Limb (tissue), 2 donors: Measurements from ENCODE around the gene ATP6V0E2.
A peak's percentile ranks its signal among the peaks of the same experiment; 100 is the strongest.
"Not testable (repeated sequence)": the region's sequence is repeated elsewhere in the genome, so short reads cannot be mapped to it uniquely, and the experiment has no call there.

ENCODE experiments used
- DNase-seq, 2 donors: peaks; one replicate each; pipeline ENCODE4 v3.0.0-alpha.2; 2016; ENCODE audit errors: extremely low spot score in 2 of 2

The ATP6V0E2 gene

DNA sequence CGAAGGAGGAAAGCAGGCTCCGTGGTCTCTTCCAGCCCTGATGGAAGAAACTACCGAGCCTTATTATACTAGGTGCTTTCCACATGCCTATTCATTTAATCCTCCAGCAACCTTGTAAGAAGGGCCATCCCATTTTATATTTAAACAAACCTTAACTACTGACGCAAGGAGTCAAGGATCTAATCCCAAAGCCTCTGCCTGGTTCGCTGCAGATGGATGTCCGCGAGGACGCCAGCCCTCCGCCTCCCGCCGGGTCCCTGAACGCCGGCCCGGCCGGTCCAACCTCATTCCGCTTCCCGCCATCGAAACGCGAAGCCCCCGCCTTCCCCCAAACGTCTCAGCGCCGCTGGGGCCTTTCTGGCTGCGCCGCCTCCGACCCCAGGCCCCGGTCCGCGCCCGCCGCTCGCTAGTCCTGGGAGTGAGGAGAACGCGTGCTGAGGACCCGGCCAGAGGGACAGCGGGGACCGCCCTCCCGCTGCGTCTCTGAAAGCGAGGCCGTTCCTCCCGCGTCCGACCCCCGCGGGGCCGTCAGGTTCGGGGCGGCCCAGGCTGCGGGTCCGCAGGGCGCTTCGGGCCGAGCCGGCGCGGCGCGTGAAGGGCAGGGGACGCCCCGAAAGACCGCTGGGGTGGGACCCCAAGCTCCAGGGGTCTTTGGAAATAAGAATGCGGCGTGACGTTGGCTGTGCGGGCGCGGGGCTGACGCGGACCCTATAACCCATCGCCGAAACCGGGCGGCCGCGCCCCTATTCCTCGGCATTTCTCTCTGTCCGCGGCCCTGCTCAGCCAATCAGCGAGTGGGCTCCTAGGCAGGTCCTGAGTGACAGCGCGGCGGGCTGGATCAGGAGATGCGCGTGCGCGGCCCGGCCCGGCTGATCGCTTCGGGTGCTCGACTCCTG is at the start of gene ATP6V0E2:
Gene ATP6V0E2, plus strand, starts transcription at position 896 of the 896 bp plus-strand sequence. CDS start 97 bp downstream, outside the sequence.
- peak; percentile 93 to 94 for DNase-seq

DNA sequence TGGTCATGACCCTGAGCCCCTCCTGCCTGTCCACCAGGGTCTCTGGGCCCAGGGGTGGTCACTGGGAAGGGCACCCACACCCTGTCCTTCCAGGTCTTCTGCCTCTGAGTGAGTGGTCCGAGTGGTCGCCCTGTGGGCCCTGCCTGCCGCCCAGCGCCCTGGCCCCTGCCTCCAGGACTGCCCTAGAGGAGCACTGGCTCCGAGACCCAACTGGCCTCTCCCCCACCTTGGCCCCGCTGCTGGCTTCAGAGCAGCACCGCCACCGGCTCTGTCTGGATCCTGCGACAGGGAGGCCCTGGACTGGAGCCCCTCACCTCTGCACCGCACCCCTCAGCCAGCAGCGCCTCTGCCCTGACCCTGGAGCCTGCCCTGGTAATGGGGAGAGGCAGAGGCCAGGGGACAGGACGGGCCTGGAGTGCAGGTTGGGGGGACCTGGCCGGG is 49.4 kb upstream of the ATP6V0E2 start:
- DNase-seq = no peak

DNA sequence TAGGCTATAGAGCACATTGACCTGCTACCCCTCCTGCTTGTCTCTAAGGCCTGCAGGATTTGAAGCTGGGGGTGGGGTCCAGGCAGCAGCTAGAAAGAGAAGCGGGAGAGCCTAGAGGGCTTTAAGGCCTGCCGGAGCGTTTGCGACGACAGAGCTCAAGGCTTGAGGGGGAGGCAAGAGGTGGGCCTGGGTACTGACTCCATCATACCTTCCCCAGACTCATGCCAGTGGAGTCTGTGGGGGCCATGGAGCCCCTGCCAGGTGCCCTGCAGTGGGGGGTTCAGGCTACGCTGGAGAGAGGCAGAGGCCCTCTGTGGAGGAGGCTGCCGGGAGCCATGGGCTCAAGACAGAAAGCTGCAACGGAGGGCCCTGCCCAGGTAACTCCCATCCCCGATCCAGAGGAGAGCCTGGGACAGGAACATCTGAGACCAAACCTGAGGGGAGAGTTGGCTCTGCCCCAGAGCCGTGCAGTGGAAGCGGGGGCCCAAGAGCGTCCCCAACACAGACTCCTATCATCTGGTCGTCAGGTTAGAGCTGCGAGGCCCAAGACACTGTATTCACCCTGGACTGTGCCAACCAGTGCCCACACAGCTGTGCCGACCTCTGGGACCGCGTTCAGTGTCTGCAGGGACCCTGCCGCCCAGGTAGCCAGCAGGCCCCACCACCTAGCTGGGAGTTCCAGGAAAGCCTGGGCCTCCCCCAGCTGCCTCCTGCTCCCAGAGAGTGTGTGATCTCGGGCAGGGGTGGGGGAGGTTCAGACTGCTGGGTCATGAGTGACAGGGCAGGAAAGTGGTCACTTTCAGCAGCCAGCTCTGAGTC is 48.8 kb upstream of the ATP6V0E2 start:
- DNase-seq = no peak

DNA sequence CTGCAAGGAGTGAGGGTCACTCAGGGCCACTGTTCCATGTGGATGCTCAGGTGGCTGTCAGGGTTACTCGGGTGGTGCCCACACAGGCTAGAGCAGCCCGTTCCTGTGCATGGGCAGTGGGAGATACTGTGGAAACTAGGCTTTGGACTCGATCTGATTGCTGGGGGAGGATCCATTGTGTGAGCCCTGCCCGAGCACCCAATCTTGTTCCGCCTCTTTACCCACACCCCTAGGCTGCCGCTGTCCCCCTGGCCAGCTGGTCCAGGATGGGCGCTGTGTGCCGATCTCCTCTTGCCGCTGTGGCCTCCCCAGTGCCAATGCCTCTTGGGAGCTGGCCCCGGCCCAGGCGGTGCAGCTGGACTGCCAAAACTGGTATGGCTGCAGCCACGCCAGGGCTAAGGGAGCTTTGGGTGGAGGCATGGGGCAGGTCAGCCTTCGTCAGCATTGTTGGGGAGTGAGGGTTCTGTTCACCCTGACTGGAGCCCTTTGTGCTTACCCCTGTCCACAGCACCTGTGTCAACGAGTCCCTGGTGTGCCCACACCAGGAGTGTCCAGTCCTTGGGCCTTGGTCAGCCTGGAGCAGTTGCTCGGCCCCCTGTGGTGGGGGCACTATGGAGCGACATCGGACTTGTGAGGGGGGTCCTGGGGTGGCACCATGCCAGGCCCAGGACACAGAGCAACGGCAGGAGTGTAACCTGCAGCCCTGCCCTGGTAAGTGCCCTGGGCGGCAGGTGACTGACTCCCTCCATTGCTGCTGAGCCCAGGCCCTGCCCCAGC is 48.0 kb upstream of the ATP6V0E2 start:
- DNase-seq = no peak

DNA sequence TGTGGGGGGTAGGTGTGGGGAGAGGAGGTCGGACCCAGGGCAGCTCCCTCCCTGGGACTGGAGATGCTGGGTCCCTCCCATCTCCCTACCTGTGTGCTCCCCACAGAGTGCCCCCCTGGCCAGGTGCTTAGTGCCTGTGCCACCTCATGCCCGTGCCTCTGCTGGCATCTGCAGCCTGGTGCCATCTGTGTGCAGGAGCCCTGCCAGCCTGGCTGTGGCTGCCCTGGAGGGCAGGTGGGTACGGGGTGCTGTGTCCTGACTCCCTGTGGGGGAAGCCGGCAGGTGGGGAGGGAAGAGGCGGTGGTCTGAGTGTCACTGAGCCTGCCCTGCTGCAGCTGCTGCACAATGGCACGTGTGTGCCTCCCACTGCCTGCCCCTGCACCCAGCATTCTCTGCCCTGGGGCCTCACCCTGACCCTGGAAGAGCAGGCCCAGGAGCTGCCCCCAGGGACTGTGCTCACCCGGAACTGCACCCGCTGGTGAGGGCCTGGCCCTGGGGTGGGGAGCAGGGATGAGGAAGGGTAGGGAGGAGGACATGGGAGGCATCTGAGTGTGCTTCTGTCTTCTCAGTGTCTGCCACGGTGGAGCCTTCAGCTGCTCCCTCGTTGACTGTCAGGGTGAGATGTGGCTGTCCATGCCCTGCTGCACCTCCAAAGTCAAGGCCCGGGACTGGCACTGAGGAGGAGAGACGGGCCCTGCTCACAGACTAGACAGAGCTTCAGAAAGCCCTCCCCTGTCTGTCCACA is 47.3 kb upstream of the ATP6V0E2 start:
- peak in 1 of 2 donors; percentile 26 for DNase-seq

DNA sequence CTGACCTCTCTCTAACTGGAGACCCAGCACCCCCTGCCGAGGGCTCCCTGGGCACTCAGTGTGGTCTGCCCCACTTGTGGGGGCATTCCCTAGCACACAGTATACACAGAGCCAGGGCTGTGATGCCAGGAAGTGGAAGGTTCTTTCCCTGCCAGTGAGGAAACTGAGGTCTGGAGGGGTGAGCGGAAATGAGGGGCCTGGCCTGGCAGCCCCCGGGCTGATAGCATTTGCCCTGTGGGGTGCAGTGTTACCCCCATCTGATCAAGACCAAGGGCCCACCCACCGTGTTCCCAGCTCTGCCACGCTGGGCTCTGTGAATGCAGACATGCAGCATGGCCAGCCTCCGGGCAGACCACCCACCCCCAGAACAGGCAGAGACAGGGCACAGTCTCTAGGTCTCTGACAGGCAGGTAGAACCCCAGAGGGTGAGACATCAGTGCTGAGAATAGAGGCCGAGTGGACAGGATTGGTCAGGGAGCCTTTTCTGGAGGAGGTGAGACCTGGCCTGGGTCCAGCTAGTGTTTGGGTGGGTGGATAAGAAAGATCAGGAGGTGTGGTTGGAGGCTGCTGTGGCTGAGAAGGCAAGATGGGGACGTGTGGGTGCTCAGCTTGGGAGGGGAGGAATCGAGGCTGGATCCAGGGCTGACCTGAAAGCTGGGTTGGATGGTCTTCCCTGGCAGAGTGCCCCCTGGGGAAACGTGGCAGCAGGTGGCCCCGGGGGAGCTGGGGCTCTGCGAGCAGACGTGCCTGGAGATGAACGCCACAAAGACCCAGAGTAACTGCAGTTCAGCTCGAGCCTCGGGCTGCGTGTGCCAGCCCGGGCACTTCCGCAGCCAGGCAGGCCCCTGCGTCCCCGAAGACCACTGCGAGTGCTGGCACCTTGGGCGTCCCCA is 46.4 kb upstream of the ATP6V0E2 start:
- DNase-seq = peak in 1 of 2 donors; percentile 30

DNA sequence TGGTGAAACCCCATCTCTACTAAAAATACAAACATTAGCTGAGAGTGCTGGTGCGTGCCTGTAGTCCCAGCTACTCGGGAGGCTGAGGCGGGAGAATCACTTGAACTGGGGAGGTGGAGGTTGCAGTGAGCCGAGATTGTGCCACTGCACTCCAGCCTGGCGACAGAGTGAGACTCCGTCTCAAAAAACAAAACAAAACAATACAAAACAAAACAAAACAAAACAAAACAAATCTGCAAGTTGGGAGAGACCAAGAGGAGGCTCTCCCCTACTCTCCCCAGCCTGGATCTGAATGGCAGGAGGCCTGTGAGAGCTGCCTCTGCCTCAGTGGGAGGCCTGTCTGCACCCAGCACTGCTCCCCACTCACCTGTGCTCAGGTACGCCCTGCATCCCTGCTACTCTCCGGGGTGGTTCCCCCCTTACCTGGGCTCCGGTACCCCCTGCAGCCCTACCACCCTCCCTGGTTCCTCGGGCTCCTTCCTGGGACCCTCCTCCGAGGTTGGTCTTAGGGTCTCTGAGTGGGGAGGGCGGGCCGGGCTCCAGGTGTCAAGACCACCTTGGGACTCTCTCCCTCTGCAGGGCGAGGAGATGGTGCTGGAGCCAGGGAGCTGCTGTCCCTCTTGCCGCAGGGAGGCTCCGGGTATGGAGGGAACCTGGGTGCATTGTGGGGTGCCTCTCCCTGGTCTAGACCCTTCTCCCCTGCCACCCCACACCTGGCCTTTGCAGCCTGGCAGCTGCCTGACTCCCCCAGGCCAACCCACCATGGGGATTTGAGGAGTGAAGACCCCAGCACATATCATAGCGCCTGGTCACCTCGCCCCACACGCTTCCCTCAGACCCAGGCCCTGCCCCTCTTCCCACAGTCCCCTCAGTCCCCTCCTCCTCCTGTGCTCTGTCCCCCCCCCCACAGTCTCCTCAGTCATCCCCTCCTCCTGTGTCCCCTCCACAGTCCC is 45.1 kb upstream of the ATP6V0E2 start:
- no peak for DNase-seq

DNA sequence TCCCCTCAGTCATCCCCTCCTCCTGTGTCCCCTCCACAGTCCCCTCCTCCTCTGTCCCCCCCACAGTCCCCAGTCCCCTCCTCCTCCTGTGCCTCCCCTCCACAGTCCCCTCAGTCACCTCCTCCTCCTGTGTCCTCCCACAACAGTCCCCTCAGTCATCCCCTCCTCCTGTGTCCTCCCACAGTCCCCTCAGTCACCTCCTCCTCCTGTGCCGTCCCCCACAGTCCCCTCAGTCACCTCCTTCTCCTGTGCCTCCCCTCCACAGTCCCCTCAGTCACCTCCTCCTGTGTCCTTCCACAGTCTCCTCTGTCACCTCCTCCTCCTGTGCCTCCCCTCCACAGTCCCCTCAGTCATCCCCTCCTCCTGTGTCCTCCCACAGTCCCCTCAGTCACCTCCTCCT is 43.2 kb upstream of the ATP6V0E2 start:
- not testable (repeated sequence) for DNase-seq

DNA sequence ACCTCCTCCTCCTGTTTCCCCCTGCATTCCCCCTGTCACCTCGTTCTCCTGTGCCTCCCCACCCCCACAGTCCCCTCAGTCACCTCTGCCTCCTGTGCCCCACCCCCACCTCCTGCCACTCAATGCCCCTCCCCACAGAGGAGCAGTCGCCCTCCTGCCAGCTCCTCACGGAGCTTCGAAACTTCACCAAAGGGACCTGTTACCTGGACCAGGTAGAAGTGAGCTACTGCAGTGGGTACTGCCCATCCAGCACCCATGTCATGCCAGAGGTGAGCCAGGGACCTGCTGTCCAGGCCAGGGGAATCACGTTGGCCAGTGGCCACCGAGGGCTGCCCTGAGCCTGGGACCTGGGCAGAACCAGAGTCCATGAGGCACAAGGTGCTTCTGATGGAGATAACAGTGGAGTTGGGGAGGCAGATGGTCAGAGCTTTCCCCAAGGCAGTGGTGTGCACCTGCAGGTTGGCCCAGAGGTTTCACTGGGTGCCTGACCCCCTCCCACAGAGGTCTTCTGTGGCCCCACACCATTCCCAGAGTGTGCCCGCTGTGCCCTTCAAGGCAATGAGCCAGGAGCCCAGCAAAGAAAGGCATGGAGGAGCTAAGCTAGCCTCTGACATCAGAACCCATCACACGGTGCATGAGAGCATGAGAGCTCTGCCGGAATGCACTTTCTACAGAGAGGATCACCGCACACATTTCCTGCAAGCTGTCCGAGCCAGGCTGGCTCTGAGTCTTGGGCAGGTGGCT is 42.6 kb upstream of the ATP6V0E2 start:
- DNase-seq = no peak

DNA sequence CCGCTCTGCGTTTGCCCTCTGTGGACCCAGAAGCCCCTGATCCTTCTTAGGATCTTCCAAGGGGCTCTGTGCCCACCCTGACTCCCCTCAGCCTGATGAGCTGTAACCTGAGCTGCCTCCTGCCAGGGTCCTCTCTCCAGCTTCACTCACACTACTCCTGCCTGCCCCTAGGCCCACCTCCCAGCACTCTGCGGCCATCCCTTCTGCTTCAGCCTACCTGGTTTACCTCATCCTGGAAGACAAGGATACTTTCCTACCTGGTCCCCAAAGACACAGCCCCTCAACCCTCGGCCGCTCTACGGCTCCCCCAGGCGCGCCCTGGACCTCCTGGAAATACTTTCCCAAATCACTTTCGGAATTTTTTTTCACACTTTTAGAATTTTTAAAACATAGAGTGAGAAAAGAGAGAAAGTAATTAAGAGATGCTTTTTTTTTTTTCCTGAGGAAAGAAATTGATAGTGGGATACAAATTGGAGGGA is 42.0 kb upstream of the ATP6V0E2 start:
- DNase-seq = no peak

DNA sequence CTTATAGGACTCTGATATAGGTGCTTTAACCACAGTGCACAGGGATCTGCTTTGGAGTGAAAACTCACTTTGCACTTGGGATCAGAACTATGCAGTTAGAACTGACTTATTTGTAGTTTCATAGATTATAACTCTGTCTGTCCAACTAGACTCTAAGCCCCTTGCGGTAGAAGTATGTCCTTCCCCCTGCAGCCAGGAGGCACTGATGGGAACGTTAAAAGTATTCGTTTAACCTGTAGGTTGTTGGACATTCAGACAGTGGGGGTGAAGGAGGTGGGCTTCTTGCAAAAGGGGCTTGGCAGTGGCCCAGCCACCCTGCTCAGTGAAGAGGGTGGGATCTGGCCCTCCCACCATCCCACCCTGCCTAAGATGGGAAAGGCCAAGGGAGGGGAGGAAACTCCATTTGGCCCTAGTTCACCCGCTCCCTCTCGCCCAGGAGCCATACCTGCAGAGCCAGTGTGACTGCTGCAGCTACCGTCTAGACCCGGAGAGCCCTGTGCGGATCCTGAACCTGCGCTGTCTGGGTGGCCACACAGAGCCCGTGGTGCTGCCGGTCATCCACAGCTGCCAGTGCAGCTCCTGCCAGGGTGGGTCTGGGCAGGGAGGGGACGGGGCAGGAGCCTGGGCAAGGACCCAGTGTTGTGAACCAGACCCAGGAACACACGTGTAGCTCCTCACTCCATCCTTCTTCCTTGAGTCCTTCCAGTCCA is 41.3 kb upstream of the ATP6V0E2 start:
- no peak for DNase-seq

DNA sequence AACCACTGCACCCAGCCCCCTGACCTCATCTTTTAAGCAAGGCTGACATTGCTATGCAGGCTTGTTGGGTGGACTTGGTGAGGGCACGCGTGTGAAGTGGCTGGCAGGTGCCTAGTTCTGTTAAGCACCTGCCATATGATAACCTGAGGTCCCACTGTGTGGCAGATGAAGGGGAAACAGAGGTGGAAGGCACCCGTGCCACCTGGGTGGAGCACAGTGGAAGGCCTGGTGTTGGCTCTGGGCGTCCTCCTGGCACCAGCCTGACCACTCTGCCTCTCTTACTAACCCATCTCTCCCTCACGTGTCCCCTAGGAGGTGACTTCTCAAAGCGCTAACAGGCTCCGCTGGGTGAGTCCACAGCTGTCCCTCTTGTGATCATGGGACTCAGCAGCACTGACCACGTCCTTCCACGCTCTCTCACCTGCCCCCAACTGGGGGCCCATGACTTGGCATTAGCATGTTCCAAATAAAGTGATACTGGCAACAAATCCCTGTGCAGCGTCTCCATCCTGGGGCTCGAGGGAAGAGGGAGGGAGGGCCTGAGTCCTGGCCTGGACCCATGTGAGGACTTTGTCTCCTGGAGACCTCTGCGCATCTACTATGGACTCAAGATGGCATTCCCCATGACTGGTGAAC is 40.2 kb upstream of the ATP6V0E2 start:
- no peak for DNase-seq

DNA sequence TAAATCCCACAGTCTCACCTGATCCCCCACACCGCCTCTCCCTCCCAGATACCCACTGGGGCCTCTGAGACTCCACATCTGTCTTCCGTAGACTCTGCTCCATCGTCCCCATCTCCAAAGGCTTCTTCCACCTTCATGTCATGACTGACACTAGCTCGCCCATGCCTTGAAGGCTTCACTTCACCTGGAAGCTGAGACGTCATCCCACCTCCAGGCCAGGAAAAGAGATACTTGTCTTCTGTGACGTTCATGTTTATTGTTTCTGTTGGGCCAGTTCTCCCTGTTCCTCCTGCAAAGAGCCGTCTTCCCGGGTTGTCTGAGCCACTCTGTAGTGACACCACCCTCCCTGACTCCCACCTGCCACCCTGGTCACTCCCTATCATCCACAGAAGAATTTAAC is 39.2 kb upstream of the ATP6V0E2 start:
- no peak for DNase-seq

DNA sequence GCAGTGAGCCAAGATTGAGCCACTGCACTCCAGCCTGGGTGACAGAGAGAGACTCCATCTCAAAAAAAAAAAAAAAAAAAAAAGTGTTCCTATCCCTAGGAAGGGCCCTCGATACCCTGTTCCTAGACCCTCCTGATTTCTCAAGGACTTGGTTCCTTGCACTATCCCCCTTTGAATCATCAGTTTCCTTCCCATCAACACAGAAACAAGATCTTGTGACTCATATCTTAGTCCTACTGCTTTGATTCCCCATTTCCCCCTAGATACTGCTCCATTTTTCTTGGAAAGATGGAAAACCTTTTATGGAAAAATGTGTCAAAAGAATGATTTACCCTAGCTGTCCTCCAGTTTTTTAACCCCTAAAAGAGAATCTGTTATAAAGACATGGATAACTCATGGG is 37.3 kb upstream of the ATP6V0E2 start:
- DNase-seq = no peak

DNA sequence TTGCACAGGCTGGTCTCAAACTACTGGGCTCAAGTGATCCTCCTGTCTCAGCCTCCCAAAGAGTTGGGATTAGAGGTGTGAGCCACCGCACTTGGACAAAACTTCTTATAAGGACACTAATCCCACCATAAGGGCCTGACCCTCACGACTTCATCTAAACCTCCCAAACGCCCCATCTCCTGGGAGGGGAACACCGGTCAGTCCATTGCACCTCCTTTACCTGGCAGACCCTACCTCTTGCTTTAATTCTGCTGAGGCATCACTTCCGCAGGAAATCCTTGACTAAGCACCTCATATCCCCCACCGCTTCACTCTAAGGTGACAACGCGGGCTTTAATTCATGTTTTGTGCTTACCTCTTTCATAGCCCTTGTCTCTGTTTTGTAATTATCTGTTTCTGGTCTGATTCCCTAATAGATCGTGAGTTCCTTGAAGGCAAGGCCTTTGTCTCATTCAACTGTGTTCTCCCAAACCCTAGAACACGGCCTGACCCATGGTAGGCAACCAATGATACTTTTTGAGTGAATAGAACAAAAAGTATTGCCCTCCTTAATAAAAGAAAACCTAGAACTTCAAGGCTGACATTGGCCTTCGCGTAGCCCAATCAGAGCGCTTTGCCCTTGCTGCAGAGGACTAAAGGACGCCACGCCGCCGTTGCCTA is 36.1 kb upstream of the ATP6V0E2 start:
- DNase-seq = no peak
